ENCODE measurements around the gene IQSEC3. TPM values are rescaled to one million over a fixed set of nuclear protein-coding genes. Genes with fewer than 3 reads are reported as not detected.

The IQSEC3 gene
- total and polyA plus RNA-seq, 2 of the 13 experiments (the other 11 are each of a cell fraction or from before 2014, with no cell fraction given), result not detected

- TF ChIP-seq ZBTB37 (CRISPR knock-in tag; IDR thresholded peaks at IDR 0.05) (no peak), ZBTB1 (CRISPR knock-in tag; IDR thresholded peaks at IDR 0.05; ENCODE audit: borderline replicate concordance) (no peak), NR2F1 (CRISPR knock-in tag; IDR thresholded peaks at IDR 0.05) (no peak), ZNF768 (CRISPR knock-in tag; IDR thresholded peaks at IDR 0.05) (peak; percentile 30; the same call in 1 of the 2 replicates), AKNA (CRISPR knock-in tag; IDR thresholded peaks at IDR 0.05; ENCODE audit: borderline replicate concordance) (no peak), POGK (CRISPR knock-in tag; conservative IDR thresholded peaks at IDR 0.05) (no peak), ZNF263 (CRISPR knock-in tag; IDR thresholded peaks at IDR 0.05) (no peak), PHF8 (CRISPR knock-in tag; IDR thresholded peaks at IDR 0.05) (no peak), GFI1 (CRISPR knock-in tag; IDR thresholded peaks at IDR 0.05; ENCODE audit: borderline replicate concordance) (no peak)
- TF ChIP-seq, protein P1, sequence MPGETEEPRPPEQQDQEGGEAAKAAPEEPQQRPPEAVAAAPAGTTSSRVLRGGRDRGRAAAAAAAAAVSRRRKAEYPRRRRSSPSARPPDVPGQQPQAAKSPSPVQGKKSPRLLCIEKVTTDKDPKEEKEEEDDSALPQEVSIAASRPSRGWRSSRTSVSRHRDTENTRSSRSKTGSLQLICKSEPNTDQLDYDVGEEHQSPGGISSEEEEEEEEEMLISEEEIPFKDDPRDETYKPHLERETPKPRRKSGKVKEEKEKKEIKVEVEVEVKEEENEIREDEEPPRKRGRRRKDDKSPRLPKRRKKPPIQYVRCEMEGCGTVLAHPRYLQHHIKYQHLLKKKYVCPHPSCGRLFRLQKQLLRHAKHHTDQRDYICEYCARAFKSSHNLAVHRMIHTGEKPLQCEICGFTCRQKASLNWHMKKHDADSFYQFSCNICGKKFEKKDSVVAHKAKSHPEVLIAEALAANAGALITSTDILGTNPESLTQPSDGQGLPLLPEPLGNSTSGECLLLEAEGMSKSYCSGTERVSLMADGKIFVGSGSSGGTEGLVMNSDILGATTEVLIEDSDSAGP (CRISPR knock-in tag; IDR thresholded peaks at IDR 0.05; ENCODE audit: borderline replicate concordance), result no peak
- TF ChIP-seq, protein P2, sequence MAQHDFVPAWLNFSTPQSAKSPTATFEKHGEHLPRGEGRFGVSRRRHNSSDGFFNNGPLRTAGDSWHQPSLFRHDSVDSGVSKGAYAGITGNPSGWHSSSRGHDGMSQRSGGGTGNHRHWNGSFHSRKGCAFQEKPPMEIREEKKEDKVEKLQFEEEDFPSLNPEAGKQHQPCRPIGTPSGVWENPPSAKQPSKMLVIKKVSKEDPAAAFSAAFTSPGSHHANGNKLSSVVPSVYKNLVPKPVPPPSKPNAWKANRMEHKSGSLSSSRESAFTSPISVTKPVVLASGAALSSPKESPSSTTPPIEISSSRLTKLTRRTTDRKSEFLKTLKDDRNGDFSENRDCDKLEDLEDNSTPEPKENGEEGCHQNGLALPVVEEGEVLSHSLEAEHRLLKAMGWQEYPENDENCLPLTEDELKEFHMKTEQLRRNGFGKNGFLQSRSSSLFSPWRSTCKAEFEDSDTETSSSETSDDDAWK (CRISPR knock-in tag; IDR thresholded peaks at IDR 0.05), result no peak
- TF ChIP-seq, protein P3, sequence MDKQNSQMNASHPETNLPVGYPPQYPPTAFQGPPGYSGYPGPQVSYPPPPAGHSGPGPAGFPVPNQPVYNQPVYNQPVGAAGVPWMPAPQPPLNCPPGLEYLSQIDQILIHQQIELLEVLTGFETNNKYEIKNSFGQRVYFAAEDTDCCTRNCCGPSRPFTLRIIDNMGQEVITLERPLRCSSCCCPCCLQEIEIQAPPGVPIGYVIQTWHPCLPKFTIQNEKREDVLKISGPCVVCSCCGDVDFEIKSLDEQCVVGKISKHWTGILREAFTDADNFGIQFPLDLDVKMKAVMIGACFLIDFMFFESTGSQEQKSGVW (CRISPR knock-in tag; IDR thresholded peaks at IDR 0.05; ENCODE audit: borderline replicate concordance), result no peak
- TF ChIP-seq, protein P4, sequence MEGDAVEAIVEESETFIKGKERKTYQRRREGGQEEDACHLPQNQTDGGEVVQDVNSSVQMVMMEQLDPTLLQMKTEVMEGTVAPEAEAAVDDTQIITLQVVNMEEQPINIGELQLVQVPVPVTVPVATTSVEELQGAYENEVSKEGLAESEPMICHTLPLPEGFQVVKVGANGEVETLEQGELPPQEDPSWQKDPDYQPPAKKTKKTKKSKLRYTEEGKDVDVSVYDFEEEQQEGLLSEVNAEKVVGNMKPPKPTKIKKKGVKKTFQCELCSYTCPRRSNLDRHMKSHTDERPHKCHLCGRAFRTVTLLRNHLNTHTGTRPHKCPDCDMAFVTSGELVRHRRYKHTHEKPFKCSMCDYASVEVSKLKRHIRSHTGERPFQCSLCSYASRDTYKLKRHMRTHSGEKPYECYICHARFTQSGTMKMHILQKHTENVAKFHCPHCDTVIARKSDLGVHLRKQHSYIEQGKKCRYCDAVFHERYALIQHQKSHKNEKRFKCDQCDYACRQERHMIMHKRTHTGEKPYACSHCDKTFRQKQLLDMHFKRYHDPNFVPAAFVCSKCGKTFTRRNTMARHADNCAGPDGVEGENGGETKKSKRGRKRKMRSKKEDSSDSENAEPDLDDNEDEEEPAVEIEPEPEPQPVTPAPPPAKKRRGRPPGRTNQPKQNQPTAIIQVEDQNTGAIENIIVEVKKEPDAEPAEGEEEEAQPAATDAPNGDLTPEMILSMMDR (CRISPR knock-in tag; IDR thresholded peaks at IDR 0.05), result peak; percentile 33; the same call in 1 of the 2 replicates
These were observed 78.9 kb downstream of the IQSEC3 start (continued) for GRCh38 chr12:145369-145960.
